ENCODE measurements around the gene C2orf81.
"Not testable (repeated sequence)": the region's sequence is repeated elsewhere in the genome, so short reads cannot be mapped to it uniquely, and the experiment has no call there.

Gene C2orf81

GRCh38 chr2:74454654-74455511 lies 33.5 kb upstream of the C2orf81 start, which contains the start of gene INO80B:
TSS of gene INO80B (plus strand) at chr2:74455087. CDS start at chr2:74455117, 30 bp downstream.
- peak within 1 kb of the TSS; percentile 99 for H3K27ac Mint-ChIP-seq
- peaks cover 5% of the 10 kb centered on the region for H3K36me3 Mint-ChIP-seq
- H3K4me1 Mint-ChIP-seq, result peaks cover 41% of the 10 kb centered on the region
- H3K9me3 Mint-ChIP-seq, result no peaks in the 10 kb centered on the region
- peak within 1 kb of the TSS; percentile 96 for H3K4me3 Mint-ChIP-seq
- ATAC-seq (ENCODE audit: low read depth) (peak; percentile 36), DNase-seq (ENCODE audit: low spot score in 2 of 2) (peak; percentile 97)
- no peaks in the 10 kb centered on the region for H3K27me3 Mint-ChIP-seq

DNA sequence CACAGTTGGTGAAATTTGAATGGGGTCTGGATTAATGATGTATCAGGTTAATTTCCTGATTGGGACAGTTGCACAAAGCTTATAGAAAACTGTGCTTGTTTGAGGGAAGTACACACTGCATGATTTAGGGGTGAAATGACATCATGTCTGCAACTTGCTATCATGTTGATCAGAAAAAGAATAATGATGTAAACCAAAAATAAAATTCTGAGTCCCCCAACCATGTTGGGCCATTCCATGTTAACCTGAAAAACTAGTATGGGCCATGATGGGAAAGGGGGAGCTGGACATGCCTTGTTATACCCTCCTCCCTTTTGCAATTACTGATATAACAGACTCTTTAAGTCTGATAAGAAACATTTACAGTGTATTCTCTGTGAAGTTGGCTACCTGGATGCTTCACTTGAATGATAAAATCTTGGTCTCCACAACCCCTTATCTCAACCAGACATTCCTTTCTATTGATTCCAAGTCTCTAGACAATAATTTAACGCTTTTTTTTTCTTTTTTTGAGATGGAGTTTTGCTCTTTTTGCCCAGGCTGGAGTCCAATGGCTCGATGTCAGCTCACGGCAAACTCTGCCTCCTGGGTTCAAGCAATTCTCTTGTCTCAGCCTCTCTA lies 29.3 kb upstream of the C2orf81 start:
- ATAC-seq (ENCODE audit: low read depth) (no peak), DNase-seq (ENCODE audit: low spot score in 2 of 2) (no peak)
- H3K36me3 Mint-ChIP-seq, result no peaks in the 10 kb centered on the region
- peaks cover 2% of the 10 kb centered on the region for H3K27me3 Mint-ChIP-seq
- no peak overlapping the region for H3K4me3 Mint-ChIP-seq
- peaks cover 20% of the 10 kb centered on the region for H3K4me1 Mint-ChIP-seq
- H3K27ac Mint-ChIP-seq, result no peak overlapping the region
- H3K9me3 Mint-ChIP-seq, result no peaks in the 10 kb centered on the region

- Mint-ChIP-seq H3K4me1 (peaks cover 8% of the 10 kb centered on the region), H3K36me3 (no peaks in the 10 kb centered on the region), H3K27me3 (peaks cover 4% of the 10 kb centered on the region), H3K9me3 (no peaks in the 10 kb centered on the region), H3K27ac (no peak overlapping the region), H3K4me3 (no peak overlapping the region)
- DNase-seq (ENCODE audit: low spot score in 2 of 2) (no peak), ATAC-seq (ENCODE audit: low read depth) (no peak)
These were observed 27.4 kb upstream of the C2orf81 start for GRCh38 chr2:74448771-74449170.

GRCh38 chr2:74447230-74447999 lies 26.0 kb upstream of the C2orf81 start:
- peaks cover 5% of the 10 kb centered on the region for H3K27me3 Mint-ChIP-seq
- H3K9me3 Mint-ChIP-seq, result no peaks in the 10 kb centered on the region
- ATAC-seq (ENCODE audit: low read depth) (no peak), DNase-seq (ENCODE audit: low spot score in 2 of 2) (no peak)
- peaks cover 3% of the 10 kb centered on the region for H3K4me1 Mint-ChIP-seq
- no peak overlapping the region for H3K4me3 Mint-ChIP-seq
- no peak overlapping the region for H3K27ac Mint-ChIP-seq
- H3K36me3 Mint-ChIP-seq, result no peaks in the 10 kb centered on the region

DNA sequence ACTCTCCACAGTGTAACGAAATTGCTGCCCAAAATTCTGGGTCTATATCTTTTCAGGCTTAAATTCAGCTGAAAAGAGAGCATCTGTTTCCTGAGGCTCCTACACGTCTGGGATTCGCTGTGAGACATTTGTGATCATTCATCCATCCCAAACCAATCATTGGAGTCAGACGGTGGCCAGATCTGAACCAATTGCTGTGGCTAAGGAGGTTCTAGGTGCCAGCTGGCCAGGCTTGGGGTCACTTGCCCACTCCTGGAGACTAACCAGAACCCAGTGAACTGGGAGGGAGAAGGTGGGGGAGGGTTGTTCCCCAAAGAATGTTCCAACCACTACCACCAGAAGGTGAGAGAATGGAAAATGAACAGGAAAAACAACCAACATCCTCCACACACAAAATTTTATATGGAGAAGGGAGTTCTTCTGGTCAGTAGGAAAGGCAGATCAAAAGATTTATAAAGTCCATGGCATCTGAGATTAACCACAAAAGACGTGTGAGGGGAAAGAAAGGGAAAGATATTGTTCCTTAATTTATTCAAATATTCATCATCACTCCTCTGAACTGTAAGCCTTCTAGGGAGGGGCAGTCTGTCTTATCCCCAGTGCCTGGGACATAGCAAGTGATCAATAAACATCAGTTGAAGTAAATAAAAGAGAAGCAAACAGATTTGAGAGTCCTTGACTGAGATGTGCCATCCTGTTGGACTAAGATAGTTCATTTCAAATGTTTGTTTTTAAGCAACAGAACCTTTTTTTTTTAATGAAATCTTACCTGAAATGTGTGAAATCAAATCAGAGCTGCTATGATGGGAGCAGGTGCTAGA lies 23.3 kb upstream of the C2orf81 start:
- peaks cover 10% of the 10 kb centered on the region for H3K27me3 Mint-ChIP-seq
- no peak overlapping the region for H3K27ac Mint-ChIP-seq
- no peaks in the 10 kb centered on the region for H3K9me3 Mint-ChIP-seq
- DNase-seq (ENCODE audit: low spot score in 2 of 2), result no peak
- peaks cover 10% of the 10 kb centered on the region for H3K4me1 Mint-ChIP-seq
- H3K36me3 Mint-ChIP-seq, result no peaks in the 10 kb centered on the region
- ATAC-seq (ENCODE audit: low read depth), result no peak
- no peak overlapping the region for H3K4me3 Mint-ChIP-seq

GRCh38 chr2:74442483-74443297 lies 21.3 kb upstream of the C2orf81 start:
- not testable (repeated sequence) for H3K9me3 Mint-ChIP-seq; H3K27ac Mint-ChIP-seq; H3K27me3 Mint-ChIP-seq; H3K36me3 Mint-ChIP-seq; ATAC-seq (ENCODE audit: low read depth); DNase-seq (ENCODE audit: low spot score in 2 of 2)
- Mint-ChIP-seq H3K4me3 (peak overlapping the region; percentile 86), H3K4me1 (peaks cover 17% of the 10 kb centered on the region)

GRCh38 chr2:74441690-74442482 lies 20.5 kb upstream of the C2orf81 start, which contains the start of gene RTKN:
TSS of gene RTKN (minus strand) at chr2:74441937. CDS start at chr2:74441816, 121 bp downstream.
- peaks cover 8% of the 10 kb centered on the region for H3K27me3 Mint-ChIP-seq
- peak within 1 kb of the TSS; percentile 86 for H3K4me3 Mint-ChIP-seq
- no peak within 1 kb of the TSS for H3K27ac Mint-ChIP-seq
- H3K9me3 Mint-ChIP-seq, result no peaks in the 10 kb centered on the region
- peak; percentile 51 for ATAC-seq (ENCODE audit: low read depth)
- H3K36me3 Mint-ChIP-seq, result no peaks in the 10 kb centered on the region
- peak in 1 of 2 donors; percentile 52 for DNase-seq (ENCODE audit: low spot score in 2 of 2)
- peaks cover 21% of the 10 kb centered on the region for H3K4me1 Mint-ChIP-seq

GRCh38 chr2:74441170-74441689 lies 19.8 kb upstream of the C2orf81 start:
- Mint-ChIP-seq H3K4me3 (peak overlapping the region; percentile 86), H3K27me3 (peaks cover 8% of the 10 kb centered on the region), H3K36me3 (no peaks in the 10 kb centered on the region), H3K9me3 (no peaks in the 10 kb centered on the region), H3K27ac (no peak overlapping the region), H3K4me1 (peaks cover 21% of the 10 kb centered on the region)
- DNase-seq (ENCODE audit: low spot score in 2 of 2) (no peak), ATAC-seq (ENCODE audit: low read depth) (no peak)

GRCh38 chr2:74440378-74441169 lies 19.2 kb upstream of the C2orf81 start:
- Mint-ChIP-seq H3K4me1 (peaks cover 21% of the 10 kb centered on the region), H3K36me3 (no peaks in the 10 kb centered on the region), H3K27me3 (peaks cover 8% of the 10 kb centered on the region), H3K9me3 (no peaks in the 10 kb centered on the region), H3K27ac (no peak overlapping the region), H3K4me3 (peak overlapping the region; percentile 86)
- ATAC-seq (ENCODE audit: low read depth), result peak; percentile 86
- DNase-seq (ENCODE audit: low spot score in 2 of 2), result peak; percentile 57 to 64

- Mint-ChIP-seq H3K27me3 (peaks cover 8% of the 10 kb centered on the region), H3K9me3 (no peaks in the 10 kb centered on the region), H3K27ac (no peak overlapping the region), H3K4me1 (peaks cover 21% of the 10 kb centered on the region), H3K36me3 (no peaks in the 10 kb centered on the region), H3K4me3 (peak overlapping the region; percentile 86)
- DNase-seq (ENCODE audit: low spot score in 2 of 2) (no peak), ATAC-seq (ENCODE audit: low read depth) (no peak)
These were observed 18.5 kb upstream of the C2orf81 start for GRCh38 chr2:74439803-74440377.

GRCh38 chr2:74439373-74439772 lies 18.0 kb upstream of the C2orf81 start:
- H3K4me3 Mint-ChIP-seq, result peak overlapping the region; percentile 51
- H3K9me3 Mint-ChIP-seq, result no peaks in the 10 kb centered on the region
- peaks cover 6% of the 10 kb centered on the region for H3K27me3 Mint-ChIP-seq
- ATAC-seq (ENCODE audit: low read depth), result no peak
- H3K36me3 Mint-ChIP-seq, result no peaks in the 10 kb centered on the region
- no peak overlapping the region for H3K27ac Mint-ChIP-seq
- no peak for DNase-seq (ENCODE audit: low spot score in 2 of 2)
- H3K4me1 Mint-ChIP-seq, result peaks cover 21% of the 10 kb centered on the region
